Brain microvascular endothelial cell (primary cell): ENCODE results near the gene ICA1.

ENCODE experiments used
- DNase-seq: peaks from one replicate; pipeline ENCODE4 v3.0.0-alpha.2; 2020
- H3K27ac ChIP-seq: fragments of 250-450 bp; sonication (Bioruptor Pico); 2 replicates; pipeline ENCODE4 v1.5.1; 2020; ENCODE audit warnings: mild to moderate bottlenecking, moderate library complexity
- H3K27me3 ChIP-seq: fragments of 250-450 bp; sonication (Bioruptor Pico); replicated peaks from 2 replicates; pipeline ENCODE4 v1.5.1; 2020; ENCODE audit warnings: mild to moderate bottlenecking
- H3K36me3 ChIP-seq: fragments of 250-450 bp; sonication (Bioruptor Pico); replicated peaks from 2 replicates; pipeline ENCODE4 v1.5.1; 2020; ENCODE audit warnings: mild to moderate bottlenecking
- H3K4me3 ChIP-seq: 2 replicates; pipeline ENCODE4 v1.5.1; 2011; ENCODE audit warnings: low read depth, mild to moderate bottlenecking, control low read depth, low read length, moderate library complexity
- in situ Hi-C: cut with HindIII; loops from 2 replicates; pipeline ENCODE4 v1.10.0; 2017; ENCODE audit warnings: low sequenced_read_pairs, low pct_ligation_motif_present
- TF ChIP-seq, protein P1 (sequence below): IDR thresholded peaks from 2 replicates; pipeline ENCODE4 v1.5.1; 2011; ENCODE audit warnings: low read depth, mild to moderate bottlenecking, moderate library complexity, low read length, control low read depth, inconsistent platforms; ENCODE audit errors: missing control alignments

The ICA1 gene

DNA sequence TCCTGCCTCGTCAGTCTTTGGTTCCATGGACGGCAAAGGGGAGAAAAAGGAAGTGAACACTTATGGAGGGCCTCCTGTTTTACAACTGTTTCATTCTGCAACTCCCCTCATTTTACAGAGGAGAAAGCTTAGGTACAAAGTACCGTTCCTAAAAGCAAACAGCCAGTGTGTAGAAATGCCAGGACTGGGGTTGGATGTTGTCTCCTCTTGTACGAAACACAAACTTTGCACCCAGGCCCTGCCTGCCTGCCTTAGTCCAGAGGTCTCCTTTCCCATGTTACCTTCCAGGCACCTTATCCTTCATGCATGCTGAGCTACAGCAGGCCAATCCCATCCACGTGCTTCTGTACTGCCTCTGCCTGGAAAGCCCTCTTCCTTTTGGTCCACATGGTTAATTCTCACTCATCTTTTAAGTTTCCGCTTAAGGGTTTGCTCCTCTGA, 86.0 kb downstream of the ICA1 start:
- no peak overlapping the region for H3K27ac ChIP-seq

GRCh38 chr7:8172372-8173354, 89.3 kb downstream of the ICA1 start:
- no peak overlapping the region for H3K4me3 ChIP-seq

More for the DNA sequence above, 86.0 kb downstream of the ICA1 start:
- no peak for DNase-seq
- Histone ChIP-seq H3K36me3 (no peaks in the 10 kb centered on the region), H3K27me3 (no peaks in the 10 kb centered on the region), H3K4me3 (no peak overlapping the region)
- in situ Hi-C loops, result no loop called here
- TF ChIP-seq, protein P1, sequence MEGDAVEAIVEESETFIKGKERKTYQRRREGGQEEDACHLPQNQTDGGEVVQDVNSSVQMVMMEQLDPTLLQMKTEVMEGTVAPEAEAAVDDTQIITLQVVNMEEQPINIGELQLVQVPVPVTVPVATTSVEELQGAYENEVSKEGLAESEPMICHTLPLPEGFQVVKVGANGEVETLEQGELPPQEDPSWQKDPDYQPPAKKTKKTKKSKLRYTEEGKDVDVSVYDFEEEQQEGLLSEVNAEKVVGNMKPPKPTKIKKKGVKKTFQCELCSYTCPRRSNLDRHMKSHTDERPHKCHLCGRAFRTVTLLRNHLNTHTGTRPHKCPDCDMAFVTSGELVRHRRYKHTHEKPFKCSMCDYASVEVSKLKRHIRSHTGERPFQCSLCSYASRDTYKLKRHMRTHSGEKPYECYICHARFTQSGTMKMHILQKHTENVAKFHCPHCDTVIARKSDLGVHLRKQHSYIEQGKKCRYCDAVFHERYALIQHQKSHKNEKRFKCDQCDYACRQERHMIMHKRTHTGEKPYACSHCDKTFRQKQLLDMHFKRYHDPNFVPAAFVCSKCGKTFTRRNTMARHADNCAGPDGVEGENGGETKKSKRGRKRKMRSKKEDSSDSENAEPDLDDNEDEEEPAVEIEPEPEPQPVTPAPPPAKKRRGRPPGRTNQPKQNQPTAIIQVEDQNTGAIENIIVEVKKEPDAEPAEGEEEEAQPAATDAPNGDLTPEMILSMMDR, result no peak

DNA sequence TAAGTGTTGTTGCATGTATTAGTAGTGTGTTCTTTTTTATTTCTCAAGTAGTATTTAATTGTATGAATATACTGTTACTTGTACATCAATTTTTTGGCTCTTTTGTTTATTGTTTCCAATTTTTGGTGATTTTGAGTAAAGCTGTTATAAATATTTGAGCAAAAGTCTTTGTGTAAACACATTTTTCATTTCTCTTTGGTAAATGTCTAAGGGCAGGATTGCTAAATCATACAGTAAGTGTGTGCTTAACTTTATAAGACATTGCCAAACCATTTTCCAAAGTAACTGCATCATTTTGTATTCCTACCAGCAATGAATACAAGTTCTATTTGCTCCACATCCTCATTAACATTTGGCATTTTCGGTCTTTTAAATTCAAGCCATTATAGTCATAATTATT, 92.8 kb downstream of the ICA1 start:
- TF ChIP-seq, protein P1, result no peak
- in situ Hi-C loops, result no loop called here
- H3K4me3 ChIP-seq, result no peak overlapping the region

More at GRCh38 chr7:8172372-8173354, 89.3 kb downstream of the ICA1 start:
- Histone ChIP-seq H3K27me3 (no peaks in the 10 kb centered on the region), H3K36me3 (no peaks in the 10 kb centered on the region), H3K27ac (no peak overlapping the region)
- DNase-seq, result no peak
- TF ChIP-seq, protein P1, result no peak
- in situ Hi-C loops, result no loop called here

DNA sequence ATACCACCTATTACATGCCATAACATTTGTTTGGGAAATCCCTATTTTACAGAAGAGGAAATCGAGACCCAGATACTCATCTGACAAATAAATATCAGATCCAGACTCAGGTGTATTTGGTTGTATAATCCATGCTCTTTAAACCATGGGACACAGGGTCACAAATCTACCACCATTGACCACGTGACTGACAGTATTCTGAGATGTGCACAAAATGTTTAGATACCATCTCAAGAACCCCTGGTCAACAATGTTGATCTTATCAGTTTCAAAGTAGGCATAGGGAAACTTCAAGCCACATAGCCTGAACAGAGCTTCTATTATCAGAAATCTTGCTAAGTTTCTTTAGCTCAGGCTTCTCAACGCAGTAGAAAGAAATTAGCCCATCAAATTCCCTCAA, 93.6 kb downstream of the ICA1 start:
- Histone ChIP-seq H3K36me3 (no peaks in the 10 kb centered on the region), H3K27ac (no peak overlapping the region), H3K27me3 (no peaks in the 10 kb centered on the region), H3K4me3 (no peak overlapping the region)
- in situ Hi-C loops, result no loop called here
- TF ChIP-seq, protein P1, result no peak
- DNase-seq, result no peak

More for the DNA sequence above, 92.8 kb downstream of the ICA1 start:
- no peaks in the 10 kb centered on the region for H3K36me3 ChIP-seq
- DNase-seq, result no peak
- H3K27me3 ChIP-seq, result no peaks in the 10 kb centered on the region
- no peak overlapping the region for H3K27ac ChIP-seq

- no peaks in the 10 kb centered on the region for H3K27me3 ChIP-seq
- DNase-seq, result no peak
- H3K36me3 ChIP-seq, result no peaks in the 10 kb centered on the region
- H3K4me3 ChIP-seq, result no peak overlapping the region
- in situ Hi-C loops, result no loop called here
- no peak overlapping the region for H3K27ac ChIP-seq
- TF ChIP-seq, protein P1, result no peak
These were observed 96.8 kb downstream of the ICA1 start for GRCh38 chr7:8165150-8165549.

DNA sequence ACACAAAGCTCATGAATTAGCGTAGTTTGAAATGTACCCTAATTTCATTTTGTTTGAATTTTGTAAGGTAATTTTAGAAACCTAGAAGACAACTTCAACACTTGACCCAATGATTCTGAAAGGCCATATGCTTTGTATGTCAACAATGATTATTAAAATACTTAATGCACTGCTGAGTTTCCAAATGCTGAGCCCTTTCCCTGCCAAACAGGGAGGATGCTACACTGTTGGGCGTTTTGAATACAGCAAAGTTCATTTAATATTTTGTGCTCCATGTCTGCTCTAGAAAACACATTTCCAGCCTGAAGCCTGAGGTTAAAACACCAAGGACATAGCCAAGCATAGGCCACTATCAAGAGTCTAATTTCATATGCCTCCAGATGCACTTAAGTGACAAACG, 99.8 kb downstream of the ICA1 start:
- no peak overlapping the region for H3K4me3 ChIP-seq
- in situ Hi-C loops, result no loop called here
- H3K27me3 ChIP-seq, result no peaks in the 10 kb centered on the region
- H3K36me3 ChIP-seq, result no peaks in the 10 kb centered on the region
- DNase-seq, result no peak
- H3K27ac ChIP-seq, result no peak overlapping the region
- TF ChIP-seq, protein P1, result no peak
